Natural killer cell treated with Interleukin-12 subunit alpha and Interleukin-12 subunit beta and Interleukin-15 and Interleukin-18, amount 100 ng/mL, for 72 hours (primary cell): ENCODE results near the gene TSHZ1. TPM values are rescaled to one million over a fixed set of nuclear protein-coding genes. Genes with fewer than 3 reads are reported as not detected.

Source experiments
- ATAC-seq, 2 donors: fragments of 150-1000 bp; cut with Tn5 transposase in 1 of 2; sonication (Bioruptor Pico), chemical (Tn5 transposase) in 1 of 2; 2 replicates each; pipeline ENCODE4 v1.10.0; 2021
- DNase-seq: peaks from one replicate; pipeline ENCODE4 v3.0.0; 2022; ENCODE audit warnings: low spot score
- H3K27ac Mint-ChIP-seq, 2 donors: 1 replicate in 1 of 2; 2 replicates in 1 of 2; pipeline ENCODE4 v1.8.0; 2022; ENCODE audit warnings: mixed read lengths in 2 of 2, mild to moderate bottlenecking in 1 of 2, moderate library complexity in 1 of 2
- H3K27me3 Mint-ChIP-seq, 2 donors: 1 replicate in 1 of 2; 2 replicates in 1 of 2; pipeline ENCODE4 v1.8.0; 2022; ENCODE audit warnings: mixed read lengths in 2 of 2
- H3K36me3 Mint-ChIP-seq: one replicate; pipeline ENCODE4 v1.8.0; 2022; ENCODE audit warnings: mixed read lengths
- H3K4me1 Mint-ChIP-seq, 2 donors: 1 replicate in 1 of 2; 2 replicates in 1 of 2; pipeline ENCODE4 v1.8.0; 2022; ENCODE audit warnings: low read depth in 2 of 2, mixed read lengths in 2 of 2, mild to moderate bottlenecking in 1 of 2
- H3K4me3 Mint-ChIP-seq: one replicate; pipeline ENCODE4 v1.8.0; 2022; ENCODE audit warnings: mixed read lengths
- H3K9me3 Mint-ChIP-seq: 2 replicates; pipeline ENCODE4 v1.8.0; 2022; ENCODE audit warnings: mixed read lengths
- total RNA-seq, 2 donors: library from RNA; stranded (reverse); gene quantifications; one replicate each; pipeline ENCODE4 v1.2.3, GENCODE V29; 2022

TSHZ1 gene
- total RNA-seq, 2 donors from 2014 or later, result 19.8 to 21.0 TPM

DNA sequence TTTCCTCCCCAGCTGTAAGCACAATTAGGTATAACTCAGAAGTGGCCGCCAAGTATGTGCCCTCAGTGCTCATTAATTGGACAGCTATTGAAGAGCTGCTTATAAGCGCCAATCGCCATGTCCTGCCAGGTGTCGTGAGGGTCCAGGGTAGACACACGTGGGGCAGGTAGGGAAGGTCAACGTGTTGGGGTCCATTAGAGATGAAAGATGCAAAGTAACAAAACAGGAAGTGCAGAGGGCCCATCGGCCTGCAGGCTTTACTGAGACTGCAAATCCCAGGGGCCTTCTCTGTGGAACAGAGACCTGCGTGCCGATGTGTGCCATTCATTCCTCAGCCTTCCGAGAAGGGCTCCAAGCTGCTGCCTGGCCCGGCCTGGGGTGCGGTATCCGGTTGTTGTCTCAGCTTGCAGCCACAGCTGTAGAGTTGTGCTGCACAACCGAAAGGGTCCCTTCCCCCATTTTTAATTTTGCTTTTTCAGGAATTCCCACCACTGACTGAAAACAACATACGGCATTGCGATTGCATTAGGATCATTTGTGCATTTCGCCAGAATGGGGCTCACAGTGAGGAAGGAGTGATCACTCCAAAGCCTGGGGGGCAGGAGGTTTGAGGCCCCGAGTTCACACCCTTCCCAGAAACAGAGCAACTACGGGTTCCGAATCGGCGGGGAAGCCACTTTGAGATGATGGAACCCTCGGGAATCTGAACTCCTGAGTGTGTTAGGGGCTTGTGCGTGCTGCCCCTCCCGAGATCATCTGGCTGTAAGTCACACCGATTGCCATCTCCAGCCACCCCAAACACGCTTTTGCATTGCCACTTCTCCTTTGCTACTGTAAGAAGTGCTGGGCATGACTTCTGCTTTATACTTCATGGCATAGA lies 94.3 kb downstream of the TSHZ1 start:
- H3K27ac Mint-ChIP-seq, result no peak overlapping the region
- peaks cover 6 to 17% of the 10 kb centered on the region in 2 donors for H3K27me3 Mint-ChIP-seq
- no peaks in the 10 kb centered on the region for H3K9me3 Mint-ChIP-seq
- DNase-seq (no peak), ATAC-seq (no peak)
- no peaks in the 10 kb centered on the region for H3K4me1 Mint-ChIP-seq
- H3K4me3 Mint-ChIP-seq, result no peak overlapping the region
- no peaks in the 10 kb centered on the region for H3K36me3 Mint-ChIP-seq

DNA sequence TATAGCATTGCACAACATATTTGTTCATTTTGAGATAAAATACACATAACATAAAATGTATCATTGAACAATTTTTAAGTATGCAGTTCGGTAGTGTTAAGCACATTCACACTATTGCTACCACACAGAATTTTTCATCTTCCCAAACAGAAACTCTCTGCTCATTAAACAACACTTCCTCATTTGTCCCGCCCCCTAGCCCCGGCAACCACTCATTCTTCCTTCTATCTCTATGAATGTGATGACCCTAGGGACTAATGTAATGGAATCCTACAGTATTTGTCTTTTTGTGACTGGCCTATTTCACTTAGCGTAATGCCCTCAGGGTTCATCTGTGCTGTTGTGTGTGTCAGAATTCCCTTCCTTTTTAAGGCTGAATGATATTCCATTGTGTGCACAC lies 95.4 kb downstream of the TSHZ1 start:
- H3K27ac Mint-ChIP-seq, result no peak overlapping the region
- H3K4me1 Mint-ChIP-seq, result peaks cover 5 to 6% of the 10 kb centered on the region in 2 donors
- no peaks in the 10 kb centered on the region for H3K9me3 Mint-ChIP-seq
- H3K27me3 Mint-ChIP-seq, result peaks cover 15 to 27% of the 10 kb centered on the region in 2 donors
- no peaks in the 10 kb centered on the region for H3K36me3 Mint-ChIP-seq
- DNase-seq (no peak), ATAC-seq (no peak)
- H3K4me3 Mint-ChIP-seq, result no peak overlapping the region

DNA sequence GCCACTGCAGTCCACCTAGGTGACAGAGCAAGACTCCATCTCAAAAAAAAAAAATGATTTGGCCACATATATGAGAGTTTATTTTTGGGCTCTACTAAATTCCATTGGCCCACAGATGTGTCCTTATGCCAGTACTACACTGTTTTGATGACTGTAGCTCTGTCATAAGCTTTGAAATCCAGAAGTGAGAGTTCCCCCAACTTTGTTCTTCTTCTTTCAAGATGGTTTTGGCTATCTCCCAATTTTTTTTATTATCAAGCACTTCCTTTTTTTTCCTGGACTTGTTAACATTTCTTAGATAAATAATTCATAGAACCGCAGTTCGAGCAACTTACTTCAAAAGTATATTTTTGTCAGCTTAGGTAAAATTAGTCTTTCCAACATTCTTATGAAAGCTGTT lies 96.9 kb downstream of the TSHZ1 start:
- Mint-ChIP-seq H3K4me1 (peaks cover 6 to 10% of the 10 kb centered on the region in 2 donors), H3K27me3 (peaks cover 22 to 36% of the 10 kb centered on the region in 2 donors), H3K4me3 (no peak overlapping the region), H3K36me3 (no peaks in the 10 kb centered on the region), H3K27ac (no peak overlapping the region), H3K9me3 (no peaks in the 10 kb centered on the region)
- ATAC-seq (no peak), DNase-seq (no peak)

DNA sequence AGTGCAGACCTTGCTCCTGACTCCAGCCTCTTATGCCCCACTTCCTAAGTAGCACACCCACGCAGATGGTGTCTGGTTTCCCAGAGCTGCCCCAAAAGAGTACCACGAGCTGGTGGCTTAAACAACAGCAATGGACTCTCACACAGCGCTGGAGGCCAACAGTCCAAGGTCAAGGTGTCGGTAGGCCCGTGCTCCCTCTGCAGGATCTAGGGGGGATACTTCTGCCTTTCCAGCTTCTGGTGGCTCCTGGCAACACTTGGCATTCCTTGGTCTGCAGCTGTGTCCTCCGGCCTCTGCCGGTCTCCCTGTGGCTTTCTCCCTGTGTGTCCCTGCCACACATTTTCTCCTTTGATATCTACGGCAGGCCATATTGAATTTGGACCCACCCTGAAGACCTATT lies 99.0 kb downstream of the TSHZ1 start:
- Mint-ChIP-seq H3K27me3 (peaks cover 22 to 41% of the 10 kb centered on the region in 2 donors), H3K9me3 (no peaks in the 10 kb centered on the region), H3K27ac (no peak overlapping the region), H3K36me3 (no peaks in the 10 kb centered on the region), H3K4me1 (peaks cover 6 to 10% of the 10 kb centered on the region in 2 donors), H3K4me3 (no peak overlapping the region)
- ATAC-seq, result peak in 1 of 2 donors; percentile 56
- no peak for DNase-seq

DNA sequence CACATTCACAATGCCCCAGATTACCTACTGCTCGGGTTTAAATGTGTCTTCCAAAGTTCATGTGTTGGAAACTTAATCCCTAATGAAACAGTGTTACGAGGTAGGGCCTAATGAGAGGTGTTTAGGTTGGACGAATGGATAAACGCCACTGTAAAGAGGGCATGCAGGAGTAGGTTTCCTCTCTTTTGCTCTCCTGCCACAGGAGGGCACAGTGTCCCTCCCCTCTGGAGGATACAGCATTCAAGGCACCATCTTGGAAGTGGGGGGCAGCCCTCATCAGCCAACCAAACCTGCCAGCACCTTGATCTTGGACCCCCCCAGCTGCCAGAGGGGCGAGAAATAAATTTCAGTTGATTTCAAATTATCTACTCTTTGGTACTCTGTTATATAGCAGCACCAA lies 103.5 kb downstream of the TSHZ1 start:
- DNase-seq (no peak), ATAC-seq (no peak)
- no peaks in the 10 kb centered on the region for H3K36me3 Mint-ChIP-seq
- no peaks in the 10 kb centered on the region for H3K9me3 Mint-ChIP-seq
- H3K4me3 Mint-ChIP-seq, result no peak overlapping the region
- H3K27ac Mint-ChIP-seq, result no peak overlapping the region
- H3K4me1 Mint-ChIP-seq, result peaks cover 6 to 10% of the 10 kb centered on the region in 2 donors
- H3K27me3 Mint-ChIP-seq, result peaks cover 23 to 39% of the 10 kb centered on the region in 2 donors

DNA sequence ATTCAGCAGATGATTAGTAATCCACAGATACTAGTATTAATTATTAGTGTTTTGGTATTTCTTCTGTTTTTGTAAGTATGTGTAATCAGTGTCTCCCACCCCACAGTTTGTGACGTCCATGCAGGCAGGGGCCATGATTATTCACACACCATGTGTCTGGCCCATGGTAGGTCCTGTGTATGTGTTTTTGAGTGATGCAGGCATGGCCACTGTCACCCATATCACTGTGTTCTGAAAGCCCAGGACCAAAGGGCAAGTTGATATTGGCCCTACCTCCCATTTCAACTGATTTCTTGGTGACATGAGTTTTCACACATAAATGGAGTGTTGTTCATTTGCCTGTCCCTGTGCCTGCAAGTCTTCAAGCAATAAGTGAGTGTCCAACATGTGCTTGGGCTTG lies 104.0 kb downstream of the TSHZ1 start:
- DNase-seq (no peak), ATAC-seq (no peak)
- peaks cover 6 to 10% of the 10 kb centered on the region in 2 donors for H3K4me1 Mint-ChIP-seq
- H3K27me3 Mint-ChIP-seq, result peaks cover 20 to 34% of the 10 kb centered on the region in 2 donors
- H3K9me3 Mint-ChIP-seq, result no peaks in the 10 kb centered on the region
- no peak overlapping the region for H3K4me3 Mint-ChIP-seq
- no peak overlapping the region for H3K27ac Mint-ChIP-seq
- H3K36me3 Mint-ChIP-seq, result no peaks in the 10 kb centered on the region

DNA sequence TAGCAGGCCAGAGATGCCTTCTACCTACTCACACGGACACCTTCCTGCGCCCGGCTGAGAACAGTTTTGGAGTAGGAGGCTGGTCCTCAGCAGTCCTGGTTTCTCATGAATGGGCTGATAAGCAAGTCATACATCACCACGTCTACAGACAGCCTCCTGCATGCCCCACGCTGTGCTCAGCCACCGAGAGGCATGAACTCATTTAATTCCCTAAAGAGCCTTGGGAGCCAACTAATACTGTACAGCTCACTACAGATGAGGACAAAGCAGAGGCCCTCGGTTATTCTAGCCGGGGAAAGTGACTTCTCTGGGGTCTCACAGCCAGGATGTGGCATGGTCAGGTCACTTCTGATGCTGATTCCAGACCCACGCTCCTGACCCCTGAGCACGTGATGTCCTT lies 105.6 kb downstream of the TSHZ1 start:
- Mint-ChIP-seq H3K27me3 (peaks cover 9 to 20% of the 10 kb centered on the region in 2 donors), H3K36me3 (no peaks in the 10 kb centered on the region), H3K27ac (no peak overlapping the region), H3K9me3 (no peaks in the 10 kb centered on the region), H3K4me3 (no peak overlapping the region), H3K4me1 (peaks cover 0 to 3% of the 10 kb centered on the region in 2 donors)
- ATAC-seq (no peak), DNase-seq (no peak)

DNA sequence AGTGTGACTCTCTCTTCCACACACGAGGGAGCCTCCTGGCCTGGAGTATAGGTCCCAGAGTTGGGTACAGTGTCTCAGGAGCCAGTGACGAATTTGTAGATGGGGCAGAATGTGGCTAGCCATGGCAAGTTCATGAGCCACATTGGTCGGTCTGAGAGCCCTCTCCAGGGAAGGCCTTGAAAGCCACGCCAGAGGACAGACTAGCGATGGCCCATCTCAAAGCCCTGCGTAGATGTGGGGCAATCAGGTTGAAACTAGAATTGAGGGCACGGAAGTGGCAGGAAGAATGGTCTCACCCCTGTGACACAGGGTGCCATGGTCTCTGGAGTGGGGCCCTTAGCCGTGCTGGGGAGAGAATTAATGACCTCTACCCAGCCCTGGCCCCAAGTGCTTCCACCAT lies 106.2 kb downstream of the TSHZ1 start:
- ATAC-seq (peak in 1 of 2 donors; percentile 32), DNase-seq (no peak)
- H3K4me1 Mint-ChIP-seq, result no peaks in the 10 kb centered on the region
- no peaks in the 10 kb centered on the region for H3K9me3 Mint-ChIP-seq
- H3K27ac Mint-ChIP-seq, result no peak overlapping the region
- H3K4me3 Mint-ChIP-seq, result no peak overlapping the region
- H3K36me3 Mint-ChIP-seq, result no peaks in the 10 kb centered on the region
- peaks cover 4 to 14% of the 10 kb centered on the region in 2 donors for H3K27me3 Mint-ChIP-seq

DNA sequence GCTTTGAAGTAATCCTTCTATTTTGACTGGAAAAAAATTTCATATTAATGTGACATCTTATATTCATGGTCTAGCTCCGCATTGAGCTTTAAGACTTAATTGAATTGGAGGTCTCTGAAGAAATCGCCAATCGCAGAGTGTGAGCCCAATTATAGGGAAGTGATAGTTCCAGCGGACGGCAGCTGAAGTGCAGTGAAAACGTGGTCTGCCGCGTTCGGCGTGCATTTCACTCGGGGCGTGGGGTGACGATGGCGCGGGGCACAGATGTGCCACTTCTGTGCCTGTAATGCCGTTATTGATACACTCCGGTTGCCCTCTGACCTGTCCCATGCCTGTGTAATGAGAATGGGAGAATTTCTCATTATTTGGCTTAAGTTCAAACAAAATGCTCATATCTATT lies 106.7 kb downstream of the TSHZ1 start:
- Mint-ChIP-seq H3K27ac (no peak overlapping the region), H3K36me3 (no peaks in the 10 kb centered on the region), H3K4me1 (no peaks in the 10 kb centered on the region), H3K9me3 (no peaks in the 10 kb centered on the region), H3K27me3 (peaks cover 4 to 12% of the 10 kb centered on the region in 2 donors), H3K4me3 (no peak overlapping the region)
- DNase-seq, result no peak
- ATAC-seq, result no peak

DNA sequence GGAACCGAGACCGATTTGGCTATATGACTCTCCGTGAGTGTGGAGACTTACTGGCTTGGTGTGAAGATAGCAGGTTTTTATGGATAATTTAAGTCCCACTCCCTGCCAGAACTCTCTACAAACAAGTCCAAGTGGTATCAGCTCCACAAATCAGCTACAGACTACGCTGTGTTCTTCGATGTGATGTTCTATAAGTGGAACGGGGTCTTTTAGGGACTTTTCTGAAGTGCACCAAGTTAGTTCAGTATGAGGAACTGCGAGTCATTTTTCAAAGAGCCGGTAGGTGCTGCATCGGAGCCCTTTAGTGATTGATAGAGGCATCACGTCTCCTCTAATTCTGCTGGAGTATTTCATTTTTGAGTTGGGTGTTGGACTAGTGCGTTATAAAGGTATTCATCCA lies 107.1 kb downstream of the TSHZ1 start:
- no peak overlapping the region for H3K4me3 Mint-ChIP-seq
- no peaks in the 10 kb centered on the region for H3K9me3 Mint-ChIP-seq
- peaks cover 4 to 12% of the 10 kb centered on the region in 2 donors for H3K27me3 Mint-ChIP-seq
- no peak for ATAC-seq
- no peaks in the 10 kb centered on the region for H3K4me1 Mint-ChIP-seq
- no peak for DNase-seq
- H3K27ac Mint-ChIP-seq, result no peak overlapping the region
- no peaks in the 10 kb centered on the region for H3K36me3 Mint-ChIP-seq

DNA sequence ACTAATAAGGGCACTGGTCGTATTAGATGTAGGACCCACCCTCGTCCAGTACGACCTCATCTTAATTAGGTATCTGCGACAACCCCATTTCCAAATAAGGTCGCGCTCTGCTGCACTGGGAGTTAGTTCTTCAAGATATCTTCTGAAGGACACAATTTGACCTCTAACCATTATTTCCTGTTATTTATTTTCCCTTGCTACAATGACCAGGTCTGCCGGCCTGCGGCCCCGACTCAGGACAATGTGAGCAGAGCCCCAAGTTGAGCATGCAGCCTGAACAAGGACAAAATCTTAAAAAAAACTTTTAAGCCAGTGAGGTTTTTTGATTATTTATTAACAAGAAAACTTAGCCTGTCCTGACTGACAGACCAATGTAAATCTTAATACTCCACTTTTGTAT lies 109.3 kb downstream of the TSHZ1 start:
- H3K27me3 Mint-ChIP-seq, result peaks cover 10 to 14% of the 10 kb centered on the region in 2 donors
- DNase-seq (no peak), ATAC-seq (no peak)
- H3K4me3 Mint-ChIP-seq, result no peak overlapping the region
- no peaks in the 10 kb centered on the region for H3K9me3 Mint-ChIP-seq
- H3K4me1 Mint-ChIP-seq, result no peaks in the 10 kb centered on the region
- H3K27ac Mint-ChIP-seq, result no peak overlapping the region
- no peaks in the 10 kb centered on the region for H3K36me3 Mint-ChIP-seq

DNA sequence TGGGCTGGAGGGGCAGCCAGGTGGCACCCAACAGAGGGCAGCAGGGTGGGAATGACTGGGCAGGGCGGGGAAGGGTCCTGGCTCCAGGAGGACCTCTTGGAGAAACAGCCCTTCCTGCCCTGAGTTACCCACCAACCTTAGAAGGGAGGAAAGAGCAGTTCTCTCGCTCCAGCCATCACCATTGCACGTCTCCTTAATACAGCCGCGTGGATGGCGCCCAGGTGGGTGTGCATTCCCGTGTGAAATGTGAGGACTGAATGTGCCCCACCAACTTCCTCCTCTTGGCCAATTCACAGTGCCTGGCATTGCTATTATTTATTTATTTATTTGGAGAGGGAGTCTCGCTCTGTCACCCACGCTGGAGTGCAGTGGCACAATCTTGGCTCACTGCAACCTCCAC lies 109.9 kb downstream of the TSHZ1 start:
- Mint-ChIP-seq H3K9me3 (no peaks in the 10 kb centered on the region), H3K4me3 (no peak overlapping the region), H3K4me1 (no peaks in the 10 kb centered on the region), H3K36me3 (peaks cover 4% of the 10 kb centered on the region), H3K27ac (no peak overlapping the region), H3K27me3 (peaks cover 10 to 20% of the 10 kb centered on the region in 2 donors)
- no peak for DNase-seq
- ATAC-seq, result no peak

DNA sequence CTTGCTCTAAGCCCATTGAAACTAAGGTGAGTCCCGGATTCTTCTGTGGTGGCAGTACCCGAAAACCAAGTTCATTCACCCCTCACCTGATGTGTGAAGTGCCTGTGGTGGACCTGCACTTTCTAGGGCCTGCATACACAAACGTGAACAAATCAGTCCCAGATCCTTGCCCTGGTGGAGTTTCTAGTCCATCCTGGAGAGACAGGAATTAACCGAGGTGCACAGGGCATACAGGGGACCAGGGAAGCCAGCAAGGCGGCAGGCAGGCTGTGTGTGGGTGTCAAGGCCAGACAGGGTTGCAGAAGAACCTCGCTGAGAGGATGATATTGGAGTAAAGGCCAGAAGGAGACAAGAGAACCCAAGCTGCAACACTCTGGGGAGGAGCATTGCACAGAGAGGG lies 110.8 kb downstream of the TSHZ1 start:
- H3K27me3 Mint-ChIP-seq, result peaks cover 14 to 27% of the 10 kb centered on the region in 2 donors
- H3K9me3 Mint-ChIP-seq, result peaks cover 4% of the 10 kb centered on the region
- H3K27ac Mint-ChIP-seq, result no peak overlapping the region
- H3K36me3 Mint-ChIP-seq, result peaks cover 12% of the 10 kb centered on the region
- H3K4me3 Mint-ChIP-seq, result no peak overlapping the region
- ATAC-seq (no peak), DNase-seq (no peak)
- H3K4me1 Mint-ChIP-seq, result no peaks in the 10 kb centered on the region

DNA sequence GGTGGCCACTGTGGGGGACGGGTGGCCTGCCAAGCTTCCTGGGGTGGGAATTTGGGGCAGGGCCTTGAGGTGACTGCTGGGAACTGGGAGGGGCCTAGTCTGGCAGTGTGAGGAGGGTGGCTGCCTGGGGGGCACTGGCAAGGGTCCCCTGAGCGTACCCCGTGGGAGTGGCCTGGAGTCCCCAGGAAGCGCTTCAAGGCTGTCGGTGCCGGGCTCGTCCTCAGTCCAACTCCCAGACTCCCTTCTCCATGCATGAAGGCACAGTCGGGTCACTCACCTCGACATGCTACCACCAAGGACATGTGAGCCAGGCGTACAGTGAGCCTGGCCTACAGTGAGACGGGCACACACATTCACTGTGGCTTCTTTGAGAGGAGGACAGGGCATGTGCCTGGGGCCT lies 111.6 kb downstream of the TSHZ1 start:
- no peaks in the 10 kb centered on the region for H3K4me1 Mint-ChIP-seq
- H3K27ac Mint-ChIP-seq, result no peak overlapping the region
- peaks cover 4% of the 10 kb centered on the region for H3K9me3 Mint-ChIP-seq
- peaks cover 15% of the 10 kb centered on the region for H3K36me3 Mint-ChIP-seq
- DNase-seq (no peak), ATAC-seq (peak in 1 of 2 donors; percentile 20)
- no peak overlapping the region for H3K4me3 Mint-ChIP-seq
- H3K27me3 Mint-ChIP-seq, result peaks cover 15 to 28% of the 10 kb centered on the region in 2 donors
